GM18507 (cell line): ENCODE data around the gene ZBTB44.
"Not testable (repeated sequence)": the region's sequence is repeated elsewhere in the genome, so short reads cannot be mapped to it uniquely, and the experiment has no call there.

Experiments used
- DNase-seq: peaks from one replicate; pipeline ENCODE4 v3.0.0; 2011; ENCODE audit warnings: low read depth; ENCODE audit not compliant: insufficient read length; ENCODE audit errors: extremely low spot score
- FAIRE-seq: peaks from 2 replicates; lab custom pipeline; 2011; peaks lifted over from hg19 to GRCh38; lab: Jason Lieb, UNC

The ZBTB44 gene

GRCh38 chr11:130260080-130260627, 54.6 kb downstream of the ZBTB44 start:
- DNase-seq (no peak), FAIRE-seq (no peak)

- DNase-seq, FAIRE-seq: not testable (repeated sequence)
These were observed 63.0 kb downstream of the ZBTB44 start for GRCh38 chr11:130251763-130252162.

GRCh38 chr11:130249929-130250328, 64.8 kb downstream of the ZBTB44 start:
- not testable (repeated sequence) for FAIRE-seq, DNase-seq

GRCh38 chr11:130249371-130249770, 65.3 kb downstream of the ZBTB44 start:
- FAIRE-seq: no peak
- no peak for DNase-seq

- DNase-seq (no peak), FAIRE-seq (no peak)
These were observed 67.4 kb downstream of the ZBTB44 start for GRCh38 chr11:130247319-130247718.

GRCh38 chr11:130246738-130247137, 68.0 kb downstream of the ZBTB44 start:
- FAIRE-seq: no peak
- no peak for DNase-seq

GRCh38 chr11:130246270-130246669, 68.4 kb downstream of the ZBTB44 start:
- no peak for DNase-seq
- no peak for FAIRE-seq

- not testable (repeated sequence) for FAIRE-seq, DNase-seq
These were observed 69.3 kb downstream of the ZBTB44 start for GRCh38 chr11:130245375-130245774.

- FAIRE-seq (no peak), DNase-seq (no peak)
These were observed 69.9 kb downstream of the ZBTB44 start for GRCh38 chr11:130244848-130245247.

- peak; percentile 83 for FAIRE-seq
- DNase-seq: no peak
These were observed 70.9 kb downstream of the ZBTB44 start for GRCh38 chr11:130243816-130244215.

- DNase-seq: no peak
- FAIRE-seq: no peak
These were observed 73.0 kb downstream of the ZBTB44 start for GRCh38 chr11:130241713-130242112.

- FAIRE-seq: no peak
These were observed 77.3 kb downstream of the ZBTB44 start for GRCh38 chr11:130237282-130238006.

GRCh38 chr11:130234315-130234714, 80.4 kb downstream of the ZBTB44 start:
- FAIRE-seq (no peak), DNase-seq (no peak)

More at GRCh38 chr11:130237282-130238006, 77.3 kb downstream of the ZBTB44 start:
- no peak for DNase-seq

GRCh38 chr11:130233888-130234287, 80.8 kb downstream of the ZBTB44 start:
- not testable (repeated sequence) for FAIRE-seq, DNase-seq

GRCh38 chr11:130233486-130233885, 81.2 kb downstream of the ZBTB44 start:
- FAIRE-seq: peak; percentile 72
- not testable (repeated sequence) for DNase-seq

- DNase-seq (no peak), FAIRE-seq (no peak)
These were observed 87.3 kb downstream of the ZBTB44 start for GRCh38 chr11:130227373-130227772.

GRCh38 chr11:130223291-130223971, 91.3 kb downstream of the ZBTB44 start:
- FAIRE-seq (no peak), DNase-seq (no peak)

- DNase-seq: no peak
- no peak for FAIRE-seq
These were observed 94.2 kb downstream of the ZBTB44 start for GRCh38 chr11:130220311-130221035.

- no peak for FAIRE-seq
These were observed 95.6 kb downstream of the ZBTB44 start for GRCh38 chr11:130219148-130219547.

GRCh38 chr11:130218501-130219070, 96.1 kb downstream of the ZBTB44 start:
- no peak for DNase-seq
- FAIRE-seq: no peak

More at GRCh38 chr11:130219148-130219547, 95.6 kb downstream of the ZBTB44 start:
- no peak for DNase-seq
